RKO (cell line): ENCODE data around the gene PCMTD2.
"Not testable (repeated sequence)": the region's sequence is repeated elsewhere in the genome, so short reads cannot be mapped to it uniquely, and the experiment has no call there.

Source experiments
- DNase-seq: peaks from one replicate; pipeline ENCODE4 v3.0.0-alpha.2; 2016; ENCODE audit warnings: low spot score

Gene PCMTD2

GRCh38 chr20:64224351-64225170 is 31.0 kb upstream of the PCMTD2 start:
- DNase-seq = peak; percentile 81

- DNase-seq = no peak
Observed at GRCh38 chr20:64225171-64225595, 30.4 kb upstream of the PCMTD2 start.

GRCh38 chr20:64225828-64226598 is 29.5 kb upstream of the PCMTD2 start:
- DNase-seq = no peak

GRCh38 chr20:64226686-64227580 is 28.6 kb upstream of the PCMTD2 start:
- no peak for DNase-seq

DNA sequence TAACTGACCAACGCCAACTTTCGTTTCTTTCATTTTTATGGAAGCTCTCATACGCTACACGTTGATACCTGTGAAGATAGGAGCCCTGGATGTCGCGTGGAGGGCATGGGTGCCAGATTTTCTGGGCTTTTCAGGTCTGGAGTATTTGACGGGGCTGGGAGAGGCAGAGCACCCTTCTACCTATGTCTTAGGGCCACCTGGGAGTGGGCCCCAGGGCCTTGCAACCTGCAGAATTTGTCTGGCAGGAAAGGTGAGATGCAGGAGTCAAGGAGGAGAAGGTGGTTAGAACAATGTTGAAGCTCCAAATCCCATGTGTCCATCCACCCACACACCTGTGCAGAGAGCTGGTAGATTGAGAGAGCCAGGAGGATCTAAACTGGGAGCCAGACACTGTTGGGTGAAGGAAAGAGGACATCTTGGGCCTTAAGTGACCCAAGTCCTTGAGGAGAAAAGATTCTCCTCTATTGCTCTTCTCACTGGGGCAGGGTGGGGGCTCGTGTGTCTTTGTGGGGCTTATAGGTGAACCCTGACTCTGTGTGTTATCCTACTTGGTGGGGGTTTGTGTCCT is 27.4 kb upstream of the PCMTD2 start:
- DNase-seq = no peak

- DNase-seq = no peak
Observed at GRCh38 chr20:64228751-64229506, 26.6 kb upstream of the PCMTD2 start.

DNA sequence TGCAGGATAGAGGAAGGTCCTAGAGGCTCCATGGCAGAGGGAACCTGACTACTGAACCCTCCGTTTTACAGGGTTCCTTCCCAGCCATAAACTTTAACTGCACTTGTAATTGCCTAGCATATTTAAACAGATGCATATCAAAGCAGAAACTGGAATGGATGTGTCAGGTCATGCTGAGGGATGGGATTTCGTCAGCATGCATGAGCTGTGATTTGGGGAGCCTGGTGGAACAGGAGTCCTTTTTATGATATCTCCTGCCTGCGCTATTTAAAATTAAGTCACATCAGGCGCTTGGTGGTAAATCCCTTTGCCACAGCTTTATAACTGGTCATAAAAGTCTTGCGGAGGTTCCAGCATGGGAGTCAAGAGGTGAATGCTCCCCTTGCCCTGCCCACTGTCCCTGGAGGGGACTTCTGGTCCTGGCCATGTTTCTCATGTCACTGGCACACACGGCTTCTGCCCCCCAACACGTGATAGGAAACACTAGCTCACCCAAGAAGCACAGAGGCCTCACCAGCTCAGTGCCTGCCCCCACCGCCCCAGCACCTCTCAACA is 26.0 kb upstream of the PCMTD2 start:
- DNase-seq = no peak

DNA sequence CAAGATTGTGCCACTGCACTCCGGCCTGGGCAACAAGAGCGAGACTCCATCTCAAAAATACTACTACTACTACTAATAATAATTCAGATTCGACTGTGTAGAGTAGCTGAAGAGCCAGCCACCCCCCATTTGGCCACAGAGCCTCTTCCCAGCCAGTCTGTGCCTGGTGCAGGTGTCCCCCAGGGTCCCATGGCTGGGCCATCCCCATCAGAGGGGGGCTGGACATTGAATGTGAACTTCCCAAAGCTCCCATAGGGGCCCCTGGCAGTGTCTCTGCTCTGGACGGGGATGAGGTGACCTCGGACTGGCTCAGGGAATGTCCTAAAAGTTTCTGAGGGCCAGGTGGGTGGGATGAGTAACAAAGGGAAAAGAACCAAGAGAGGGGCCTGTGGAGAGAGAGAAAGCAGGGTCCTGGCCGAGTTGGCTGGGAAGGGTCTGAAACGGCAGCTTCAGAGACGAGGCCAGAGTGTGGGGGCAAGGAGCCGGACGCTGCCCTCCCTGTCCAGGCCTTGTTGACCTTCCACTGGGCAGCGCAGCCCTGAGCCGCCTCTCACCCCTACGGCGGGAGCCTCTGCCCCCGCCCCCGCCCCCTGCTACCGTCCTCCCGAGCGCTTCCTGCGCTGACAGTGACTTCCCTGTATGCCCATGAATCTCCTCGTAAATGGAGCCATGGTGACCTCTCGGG is 24.9 kb upstream of the PCMTD2 start:
- no peak for DNase-seq

DNA sequence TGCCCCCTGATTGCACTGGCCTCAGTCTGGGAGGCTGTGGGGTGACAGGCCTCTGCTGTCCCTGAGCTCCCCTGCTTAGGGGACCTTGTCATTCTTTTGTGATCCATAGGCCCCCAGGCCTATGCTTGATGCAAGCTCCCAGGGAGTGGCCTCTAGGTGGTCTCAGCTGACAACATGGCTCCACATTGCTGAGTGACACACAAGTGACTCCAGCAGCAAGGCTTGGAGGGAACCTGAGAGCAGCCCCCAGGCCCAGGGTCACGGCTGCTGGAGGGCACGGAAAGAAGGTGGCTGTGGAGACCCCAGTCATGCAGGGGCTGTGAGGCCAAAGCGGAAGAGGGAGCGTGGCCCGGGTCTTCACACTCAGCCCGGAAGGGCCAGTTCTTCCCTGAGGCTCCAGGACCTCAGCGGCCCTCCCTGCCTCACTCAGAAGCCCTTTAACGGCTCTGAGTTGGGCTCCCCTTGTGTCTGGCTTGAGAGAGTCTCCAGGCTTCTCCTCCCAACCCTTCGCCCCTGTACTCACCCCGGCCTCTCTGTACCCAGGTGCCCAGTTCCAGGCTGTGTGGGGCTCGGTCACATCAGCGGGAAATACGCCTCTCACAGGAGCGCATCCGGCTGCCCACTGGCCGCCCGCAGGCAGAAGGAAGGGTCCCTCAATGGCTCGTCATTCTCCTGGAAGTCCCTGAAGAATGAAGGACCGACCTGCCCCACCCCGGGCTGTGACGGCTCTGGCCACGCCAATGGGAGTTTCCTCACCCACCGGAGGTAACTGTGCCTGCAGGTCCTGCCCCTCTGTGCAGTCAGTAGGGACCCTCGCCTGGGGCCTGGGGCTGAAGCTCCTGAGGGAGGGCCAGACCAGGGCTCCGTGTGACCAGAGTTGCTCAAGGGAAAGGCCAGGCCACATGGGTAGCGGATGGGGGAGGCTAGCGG is 23.7 kb upstream of the PCMTD2 start:
- no peak for DNase-seq

GRCh38 chr20:64232794-64233193 is 22.8 kb upstream of the PCMTD2 start:
- DNase-seq = no peak

GRCh38 chr20:64233725-64234124 is 21.8 kb upstream of the PCMTD2 start:
- no peak for DNase-seq

GRCh38 chr20:64234291-64234791 is 21.2 kb upstream of the PCMTD2 start:
- no peak for DNase-seq

GRCh38 chr20:64234921-64235565 is 20.5 kb upstream of the PCMTD2 start:
- not testable (repeated sequence) for DNase-seq

DNA sequence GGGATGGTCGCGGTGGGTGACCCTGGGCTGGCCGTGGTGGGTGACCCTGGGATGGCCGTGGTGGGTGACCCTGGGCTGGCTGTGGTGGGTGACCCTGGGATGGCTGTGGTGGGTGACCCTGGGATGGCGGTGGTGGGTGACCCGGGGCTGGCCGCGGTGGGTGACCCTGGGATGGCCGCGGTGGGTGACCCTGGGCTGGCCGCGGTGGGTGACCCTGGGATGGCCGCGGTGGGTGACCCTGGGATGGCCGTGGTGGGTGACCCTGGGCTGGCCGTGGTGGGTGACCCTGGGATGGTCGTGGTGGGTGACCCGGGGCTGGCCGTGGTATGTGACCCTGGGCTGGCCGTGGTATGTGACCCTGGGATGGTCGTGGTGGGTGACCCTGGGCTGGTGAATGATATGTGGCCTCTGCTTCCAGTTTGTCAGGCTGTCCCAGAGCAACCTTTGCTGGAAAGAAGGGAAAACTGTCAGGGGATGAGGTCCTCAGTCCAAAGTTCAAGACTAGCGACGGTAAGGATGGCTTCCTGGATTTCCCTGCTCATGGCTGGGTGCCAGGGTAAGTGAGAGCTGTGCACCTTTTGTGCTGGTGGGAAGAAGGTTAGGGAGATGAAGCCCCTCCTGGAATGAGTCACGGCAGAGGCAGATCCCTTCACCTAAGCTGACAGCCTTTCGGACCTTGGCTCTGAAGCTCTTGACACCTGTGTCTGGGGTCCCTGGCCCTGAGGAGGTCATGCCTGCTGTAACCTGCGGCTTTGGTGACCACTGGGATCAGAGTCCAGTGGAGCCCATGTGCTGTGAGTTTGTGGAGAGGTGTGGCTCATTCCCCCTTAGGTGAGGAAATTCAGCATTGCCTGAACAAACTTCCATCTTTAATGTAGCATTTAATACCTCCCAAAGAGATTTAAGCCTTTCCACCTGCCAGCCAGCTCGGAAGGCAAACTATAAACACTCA is 19.1 kb upstream of the PCMTD2 start:
- no peak for DNase-seq

- DNase-seq = no peak
Observed at GRCh38 chr20:64237316-64237715, 18.2 kb upstream of the PCMTD2 start.

GRCh38 chr20:64238115-64238825 is 17.3 kb upstream of the PCMTD2 start:
- no peak for DNase-seq
